Immature natural killer cell (primary cell): ENCODE measurements around the gene CHST5. TPM values are rescaled to one million over a fixed set of nuclear protein-coding genes. Genes with fewer than 3 reads are reported as not detected.
"Not testable (repeated sequence)": the region's sequence is repeated elsewhere in the genome, so short reads cannot be mapped to it uniquely, and the experiment has no call there.

ENCODE experiments used
- DNase-seq, 3 donors: peaks; one replicate each; pipeline ENCODE4 v3.0.0; 2022; ENCODE audit warnings: mixed read lengths in 1 of 3
- H3K27ac Mint-ChIP-seq, 6 donors: one replicate each; pipeline ENCODE4 v1.8.0; 2020; ENCODE audit warnings: mixed read lengths in 6 of 6, mild to moderate bottlenecking in 5 of 6, inconsistent platforms in 4 of 6, moderate library complexity in 3 of 6
- H3K27me3 Mint-ChIP-seq, 3 donors: one replicate each; pipeline ENCODE4 v1.8.0; 2020 to 2021; ENCODE audit warnings: low read depth in 3 of 3, mild to moderate bottlenecking in 3 of 3, mixed read lengths in 3 of 3, moderate library complexity in 3 of 3, inconsistent platforms in 1 of 3
- H3K36me3 Mint-ChIP-seq, 3 donors: one replicate each; pipeline ENCODE4 v1.8.0; 2020; ENCODE audit warnings: mixed read lengths in 3 of 3, inconsistent platforms in 2 of 3, mild to moderate bottlenecking in 2 of 3
- H3K4me1 Mint-ChIP-seq, 2 donors: one replicate each; pipeline ENCODE4 v1.8.0; 2020; ENCODE audit warnings: inconsistent platforms in 2 of 2, mild to moderate bottlenecking in 2 of 2, mixed read lengths in 2 of 2, moderate library complexity in 1 of 2
- H3K4me3 Mint-ChIP-seq, 5 donors: one replicate each; pipeline ENCODE4 v1.8.0; 2020; ENCODE audit warnings: mild to moderate bottlenecking in 5 of 5, mixed read lengths in 5 of 5, inconsistent platforms in 3 of 5, moderate library complexity in 3 of 5
- H3K9me3 Mint-ChIP-seq, 6 donors: one replicate each; pipeline ENCODE4 v1.8.0; 2020; ENCODE audit warnings: mild to moderate bottlenecking in 6 of 6, mixed read lengths in 6 of 6, inconsistent platforms in 4 of 6, moderate library complexity in 3 of 6
- polyA plus RNA-seq, 3 donors: library from polyadenylated mRNA; unstranded; fragments of 300-500 nt; fragmentation: Illumina TruSeq; gene quantifications; one replicate each; pipeline ENCODE4 v1.2.3, GENCODE V29; 2021

The CHST5 gene
- polyA plus RNA-seq, 3 donors from 2014 or later: not detected

DNA sequence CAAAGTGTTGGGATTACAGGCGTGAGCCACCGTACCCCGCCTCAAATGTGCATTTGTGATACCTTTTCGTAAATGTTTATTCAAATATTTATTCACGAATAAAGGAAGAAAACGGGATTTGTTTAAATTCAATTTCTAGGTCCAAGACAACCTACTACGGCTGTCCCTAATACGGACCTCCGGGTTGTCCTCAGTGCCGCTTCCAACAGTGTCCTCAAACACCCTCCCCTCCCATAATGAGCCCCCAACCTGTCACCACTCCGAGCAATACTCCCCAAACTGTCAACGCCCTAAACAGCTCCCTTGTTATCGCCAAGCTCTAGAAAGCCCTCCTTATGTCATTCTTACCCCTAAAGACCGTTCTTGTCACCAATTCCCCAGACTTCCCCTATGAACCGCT is 29.7 kb upstream of the CHST5 start:
- Mint-ChIP-seq H3K9me3 (no peaks in the 10 kb centered on the region), H3K27ac (peak overlapping the region; percentile 78 to 99 (median 97)), H3K27me3 (peaks cover 6 to 15% (median 8%) of the 10 kb centered on the region in 3 donors), H3K36me3 (no peaks in the 10 kb centered on the region), H3K4me1 (peaks cover 32 to 47% of the 10 kb centered on the region in 2 donors), H3K4me3 (peak overlapping the region; percentile 89 to 100 (median 96))
- DNase-seq: no peak

DNA sequence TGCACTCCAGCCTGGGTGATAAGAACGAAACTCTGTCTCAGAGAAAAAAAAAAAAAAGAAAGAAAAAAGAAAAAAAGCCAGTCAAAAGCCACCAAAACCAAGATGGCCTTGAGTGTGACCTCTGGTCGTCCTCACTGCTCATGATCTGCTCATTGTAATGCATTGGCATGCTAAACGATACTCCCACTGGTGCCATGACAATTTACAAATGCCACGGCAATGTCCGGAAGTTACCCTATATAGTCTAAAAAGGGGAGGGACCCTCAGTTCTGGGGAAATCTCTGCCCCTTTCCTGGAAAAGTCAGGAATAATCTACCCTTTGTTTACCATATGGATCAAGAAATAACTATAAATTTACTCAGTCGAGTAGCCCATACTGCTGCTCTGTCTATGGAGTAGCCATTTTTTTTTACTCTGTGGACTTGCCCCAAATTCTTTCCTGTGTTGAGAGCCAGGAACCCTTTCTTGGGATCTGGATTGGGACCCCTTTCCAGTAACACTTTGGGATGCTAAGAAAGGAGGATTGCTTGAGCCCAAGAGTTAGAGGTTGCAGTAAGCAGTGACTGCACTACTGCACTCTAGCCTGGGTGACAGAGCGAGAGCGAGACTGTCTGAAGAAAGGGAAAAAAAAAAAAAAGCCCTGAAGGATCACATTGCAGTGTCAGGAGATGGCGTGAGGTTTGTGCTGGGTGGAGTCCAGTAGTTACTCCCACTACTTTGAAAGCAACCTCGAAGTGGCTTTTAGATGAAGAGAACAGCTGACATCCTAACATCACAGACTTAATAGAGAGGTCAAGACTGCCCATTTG is 23.9 kb upstream of the CHST5 start:
- no peaks in the 10 kb centered on the region for H3K9me3 Mint-ChIP-seq
- peaks cover 5 to 14% (median 11%) of the 10 kb centered on the region in 3 donors for H3K27me3 Mint-ChIP-seq
- no peaks in the 10 kb centered on the region for H3K36me3 Mint-ChIP-seq
- DNase-seq: no peak
- H3K4me3 Mint-ChIP-seq: no peak overlapping the region
- H3K27ac Mint-ChIP-seq: no peak overlapping the region
- peaks cover 12 to 15% of the 10 kb centered on the region in 2 donors for H3K4me1 Mint-ChIP-seq

DNA sequence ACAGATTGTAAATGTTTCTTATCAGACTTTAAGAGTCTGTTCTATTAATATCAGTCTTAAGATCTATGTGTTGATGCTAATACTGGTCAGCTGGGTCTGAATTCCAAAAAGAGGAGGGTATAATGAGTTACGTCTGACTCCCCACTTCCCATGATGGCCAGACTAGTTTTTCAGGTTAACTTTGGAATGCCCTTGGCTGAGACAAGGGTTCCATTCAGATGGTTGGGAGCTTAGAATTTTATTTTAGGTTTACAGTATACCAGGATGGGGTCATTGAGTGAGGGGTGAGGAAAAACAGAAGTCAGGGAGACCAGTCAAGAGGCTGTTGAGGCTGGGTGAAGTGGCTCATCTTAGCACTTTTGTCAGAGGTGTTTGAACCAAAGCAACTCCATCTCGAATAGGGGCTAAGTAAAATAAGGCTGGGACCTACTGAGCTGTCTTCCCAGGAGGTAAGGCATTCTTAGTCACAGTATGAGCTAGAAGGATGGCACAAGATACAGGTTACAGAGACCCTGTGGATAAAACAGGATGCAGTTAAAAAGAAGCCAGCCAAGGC is 23.0 kb upstream of the CHST5 start:
- no peak overlapping the region for H3K4me3 Mint-ChIP-seq
- H3K27me3 Mint-ChIP-seq: peaks cover 5 to 12% (median 10%) of the 10 kb centered on the region in 3 donors
- DNase-seq: no peak
- peaks cover 12 to 14% of the 10 kb centered on the region in 2 donors for H3K4me1 Mint-ChIP-seq
- no peaks in the 10 kb centered on the region for H3K36me3 Mint-ChIP-seq
- no peaks in the 10 kb centered on the region for H3K9me3 Mint-ChIP-seq
- H3K27ac Mint-ChIP-seq: no peak overlapping the region

DNA sequence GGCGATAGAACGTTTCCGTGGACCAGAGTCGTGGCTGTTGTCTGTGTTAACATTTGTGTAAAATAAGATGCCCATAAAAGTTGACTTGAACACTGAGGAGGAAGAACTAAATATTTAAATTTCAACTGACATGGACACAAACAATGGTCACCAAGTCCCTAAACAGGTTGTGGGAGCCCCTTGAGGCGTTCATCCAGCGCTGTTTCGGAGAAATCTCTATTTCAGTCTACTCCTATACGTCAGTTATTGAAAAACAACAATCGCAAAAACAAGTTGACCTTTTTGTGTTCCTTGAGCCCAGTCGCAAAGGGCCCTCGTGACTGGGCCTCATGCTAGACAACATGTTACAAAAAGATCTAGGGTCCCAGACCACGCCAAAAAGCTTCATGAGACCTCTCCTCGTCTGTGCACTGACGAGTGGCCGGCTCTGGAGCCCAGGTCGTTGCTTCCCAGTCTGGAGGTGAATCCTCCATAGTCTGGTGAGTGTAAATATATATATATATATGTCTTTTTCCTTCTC is 20.6 kb upstream of the CHST5 start:
- H3K4me1 Mint-ChIP-seq: peaks cover 12 to 14% of the 10 kb centered on the region in 2 donors
- H3K9me3 Mint-ChIP-seq: no peaks in the 10 kb centered on the region
- peak overlapping the region; percentile 84 to 91 (median 90) for H3K4me3 Mint-ChIP-seq
- H3K27ac Mint-ChIP-seq: peak overlapping the region; percentile 76 to 97 (median 89)
- peaks cover 5 to 10% (median 8%) of the 10 kb centered on the region in 3 donors for H3K27me3 Mint-ChIP-seq
- DNase-seq: no peak
- H3K36me3 Mint-ChIP-seq: no peaks in the 10 kb centered on the region

DNA sequence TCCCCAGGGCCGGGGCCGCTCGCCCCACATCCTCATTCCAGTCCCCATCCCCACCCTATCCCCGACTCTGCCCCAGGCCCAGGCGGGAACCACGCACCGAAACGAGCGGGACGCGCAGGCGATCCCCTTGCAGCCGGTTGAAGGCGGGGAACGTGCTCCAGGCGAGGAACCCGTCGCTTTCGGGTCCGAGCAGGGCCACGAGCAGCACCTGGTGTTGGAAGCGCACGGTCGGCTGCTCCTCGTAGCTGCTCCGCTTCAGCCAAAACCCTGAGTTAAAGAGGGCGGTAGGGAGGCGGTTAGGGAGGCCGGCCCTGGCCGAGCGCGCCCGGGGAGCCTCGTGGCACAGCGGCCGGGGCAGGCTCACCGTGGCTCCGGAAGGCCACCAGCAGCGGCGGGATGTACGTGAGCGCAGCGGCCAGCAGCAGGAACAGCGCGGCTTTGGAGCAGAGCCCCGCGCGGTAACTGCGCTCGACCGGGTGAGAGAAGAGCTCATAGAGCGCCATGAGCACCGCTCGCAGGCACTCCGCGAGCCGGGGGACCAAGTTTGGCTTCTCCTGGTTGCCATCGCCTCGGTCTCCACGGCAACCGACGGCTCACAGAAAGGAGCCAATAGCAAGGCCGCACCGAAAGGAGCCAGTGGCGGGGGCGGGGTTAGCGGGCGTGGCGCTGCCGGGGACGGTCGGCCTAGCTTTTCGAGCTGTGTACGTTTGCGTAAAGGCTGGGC is 20.0 kb upstream of the CHST5 start, which contains the start of gene TMEM231:
Gene TMEM231, minus strand, starts transcription at position 546 of the 724 bp plus-strand sequence. Its CDS starts 43 bp downstream, at position 503.
- H3K4me3 Mint-ChIP-seq: peak within 1 kb of the TSS; percentile 84 to 91 (median 90)
- no peaks in the 10 kb centered on the region for H3K9me3 Mint-ChIP-seq
- peaks cover 12 to 14% of the 10 kb centered on the region in 2 donors for H3K4me1 Mint-ChIP-seq
- peaks cover 5 to 9% (median 8%) of the 10 kb centered on the region in 3 donors for H3K27me3 Mint-ChIP-seq
- peak; percentile 91 to 93 (median 91) for DNase-seq
- H3K27ac Mint-ChIP-seq: peak within 1 kb of the TSS; percentile 76 to 97 (median 89)
- H3K36me3 Mint-ChIP-seq: no peaks in the 10 kb centered on the region

DNA sequence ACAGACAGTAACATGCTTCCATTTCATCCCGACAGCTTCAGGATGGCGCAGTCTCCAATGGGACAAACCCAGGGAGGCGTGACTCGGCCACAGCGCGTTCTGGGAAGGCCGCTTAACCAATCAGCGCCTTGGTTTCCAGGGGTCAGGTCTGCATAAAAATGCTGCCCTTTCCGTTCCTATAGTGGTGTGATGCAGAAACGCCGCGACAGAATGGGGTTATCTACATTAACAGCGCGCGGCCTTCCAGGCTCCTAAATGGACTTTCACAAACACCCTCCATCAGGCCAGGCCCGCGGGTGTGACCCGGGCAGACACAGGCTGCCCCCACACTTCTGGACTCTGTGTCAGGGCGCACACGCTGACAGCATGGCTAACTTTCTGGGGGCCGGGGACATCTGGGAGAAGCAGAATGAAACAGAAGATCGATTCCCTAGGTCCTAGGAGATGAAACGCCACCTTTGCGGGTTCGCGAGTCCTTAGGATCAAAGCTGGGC is 19.4 kb upstream of the CHST5 start:
- H3K27ac Mint-ChIP-seq: peak overlapping the region; percentile 9 to 94 (median 81)
- peak overlapping the region; percentile 84 to 91 (median 90) for H3K4me3 Mint-ChIP-seq
- no peaks in the 10 kb centered on the region for H3K9me3 Mint-ChIP-seq
- H3K36me3 Mint-ChIP-seq: no peaks in the 10 kb centered on the region
- peaks cover 5 to 9% (median 8%) of the 10 kb centered on the region in 3 donors for H3K27me3 Mint-ChIP-seq
- DNase-seq: peak in 1 of 3 donors; percentile 6
- peaks cover 12 to 14% of the 10 kb centered on the region in 2 donors for H3K4me1 Mint-ChIP-seq

DNA sequence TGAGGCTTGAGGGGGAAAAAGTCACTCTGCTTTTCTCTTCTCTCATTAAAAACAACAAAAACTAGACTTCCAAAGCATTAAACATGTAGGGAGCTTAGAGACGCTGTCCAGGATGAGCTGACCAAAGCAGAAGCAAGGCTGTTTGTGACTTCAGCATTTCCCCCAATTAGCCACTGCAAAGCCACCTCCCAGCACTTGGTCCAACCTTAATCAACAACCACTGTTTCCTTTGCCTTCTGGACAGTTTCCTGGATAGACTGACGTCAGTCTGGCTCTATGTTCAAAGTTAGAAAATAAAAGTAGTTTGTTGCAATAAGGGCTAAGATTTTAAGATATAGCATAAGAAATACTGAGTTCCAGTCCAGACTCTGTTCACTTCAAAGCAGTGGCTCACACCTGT is 17.0 kb upstream of the CHST5 start:
- Mint-ChIP-seq H3K27me3 (peaks cover 5 to 10% (median 9%) of the 10 kb centered on the region in 3 donors), H3K27ac (no peak overlapping the region), H3K4me3 (no peak overlapping the region), H3K4me1 (peaks cover 12 to 14% of the 10 kb centered on the region in 2 donors), H3K36me3 (no peaks in the 10 kb centered on the region), H3K9me3 (no peaks in the 10 kb centered on the region)
- no peak for DNase-seq

DNA sequence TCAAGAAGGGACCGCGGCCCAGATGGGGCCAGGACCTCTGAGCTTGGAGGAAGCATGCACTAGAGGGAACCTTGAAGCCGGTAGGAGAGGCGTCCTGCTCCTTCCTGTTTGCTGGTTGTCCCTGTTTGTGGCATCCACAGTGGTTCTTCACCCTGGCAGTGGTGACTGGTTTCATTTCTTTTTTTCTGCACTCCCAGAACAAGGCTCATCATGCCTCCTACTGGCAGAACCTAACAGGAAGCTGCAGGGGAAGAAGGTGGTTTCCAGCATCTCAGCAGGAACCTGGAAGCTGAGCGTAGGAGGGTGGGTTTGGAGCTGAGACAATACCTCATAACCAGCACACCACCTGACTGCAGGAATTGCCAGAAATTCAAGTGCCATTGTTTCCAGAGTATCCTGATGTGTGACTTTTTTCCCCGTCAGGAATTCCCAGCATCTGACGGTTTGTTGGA is 14.3 kb upstream of the CHST5 start:
- Mint-ChIP-seq H3K27ac (no peak overlapping the region), H3K4me1 (peaks cover 2% of the 10 kb centered on the region in 2 donors), H3K9me3 (no peaks in the 10 kb centered on the region), H3K27me3 (peaks cover 1 to 10% (median 5%) of the 10 kb centered on the region in 3 donors), H3K4me3 (no peak overlapping the region), H3K36me3 (no peaks in the 10 kb centered on the region)
- no peak for DNase-seq

DNA sequence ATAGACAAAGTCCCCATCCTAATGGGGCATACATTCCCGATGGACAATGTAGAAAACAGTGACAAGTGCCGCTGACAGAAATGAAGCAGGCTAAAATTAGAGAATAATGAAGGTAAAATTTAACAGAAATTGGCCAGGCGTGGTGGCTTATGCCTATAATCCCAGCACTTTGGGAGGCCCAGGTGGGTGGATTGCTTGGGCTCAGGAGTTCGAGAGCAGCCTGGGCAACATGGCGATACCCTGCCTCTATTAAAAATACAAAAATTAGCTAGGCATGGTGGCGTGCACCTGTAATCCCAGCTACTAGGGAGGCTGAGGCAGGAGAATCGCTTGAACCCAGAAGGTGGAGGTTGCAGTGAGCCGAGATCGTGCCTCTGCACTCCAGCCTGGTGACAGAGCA is 12.5 kb upstream of the CHST5 start:
- not testable (repeated sequence) for H3K27ac Mint-ChIP-seq, DNase-seq, H3K4me3 Mint-ChIP-seq, H3K9me3 Mint-ChIP-seq, H3K4me1 Mint-ChIP-seq, H3K36me3 Mint-ChIP-seq
- peaks cover 1 to 10% (median 7%) of the 10 kb centered on the region in 3 donors for H3K27me3 Mint-ChIP-seq

DNA sequence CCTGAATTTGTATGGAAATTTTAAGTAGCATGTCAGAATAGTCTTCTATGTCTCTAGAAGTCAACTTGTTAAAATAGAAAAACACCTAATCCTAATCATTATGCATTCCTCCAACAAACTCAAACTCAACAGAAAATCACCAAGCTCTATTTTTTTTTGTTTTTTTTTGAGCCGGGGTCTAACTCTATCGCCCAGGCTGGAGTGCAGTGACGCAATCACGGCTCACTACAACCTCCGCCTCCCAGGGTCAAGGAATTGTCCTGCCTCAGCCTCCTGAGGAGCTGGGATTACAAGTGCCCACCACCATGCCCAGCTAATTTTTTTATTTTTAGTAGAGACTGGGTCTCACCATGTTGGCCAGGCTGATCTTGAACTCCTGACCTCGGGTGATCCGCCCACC is 10.4 kb upstream of the CHST5 start:
- Mint-ChIP-seq H3K27ac (no peak overlapping the region), H3K4me3 (no peak overlapping the region), H3K27me3 (peaks cover 0 to 5% (median 2%) of the 10 kb centered on the region in 3 donors), H3K4me1 (no peaks in the 10 kb centered on the region), H3K36me3 (no peaks in the 10 kb centered on the region), H3K9me3 (no peaks in the 10 kb centered on the region)
- DNase-seq: no peak

DNA sequence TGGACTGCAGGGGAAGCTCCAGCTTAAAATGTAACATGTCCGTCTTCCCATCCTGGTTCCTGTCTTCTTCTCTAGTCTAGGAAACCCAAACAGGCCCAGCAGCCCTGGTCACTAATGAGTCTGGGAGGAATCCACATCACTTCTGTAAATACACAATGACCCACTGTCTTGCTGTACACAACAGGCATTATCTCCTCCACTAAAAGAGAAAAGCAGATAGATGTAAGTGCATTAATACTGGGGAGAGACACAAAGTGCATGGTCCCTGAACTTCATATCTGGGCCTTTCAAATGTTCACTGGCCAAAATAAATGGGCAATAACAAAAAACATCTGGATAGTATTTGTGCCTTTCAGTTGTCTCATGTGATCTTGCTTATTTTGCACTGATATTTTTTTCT is 10.0 kb upstream of the CHST5 start:
- H3K4me1 Mint-ChIP-seq, H3K27me3 Mint-ChIP-seq, H3K9me3 Mint-ChIP-seq, H3K4me3 Mint-ChIP-seq, DNase-seq, H3K27ac Mint-ChIP-seq, H3K36me3 Mint-ChIP-seq: not testable (repeated sequence)

DNA sequence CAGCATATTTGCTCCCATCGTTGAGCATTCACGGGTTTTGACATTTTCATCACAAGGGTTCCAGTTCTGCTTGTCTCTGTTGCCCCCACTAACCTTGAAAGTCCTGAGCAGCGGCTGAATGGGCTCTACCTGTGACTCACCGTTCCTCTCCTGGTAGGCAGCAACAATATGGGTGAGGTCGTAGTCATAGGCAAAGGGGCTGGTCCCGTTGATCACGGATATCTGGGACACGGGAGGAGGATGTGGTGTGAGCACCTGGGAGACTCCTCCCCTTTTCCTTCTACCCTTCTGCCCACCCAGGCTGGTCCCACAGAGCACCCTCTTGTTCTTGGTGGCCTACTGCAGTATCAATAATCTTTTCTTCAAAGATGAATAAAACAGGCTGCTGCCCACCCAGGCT is 6.6 kb upstream of the CHST5 start:
- not testable (repeated sequence) for H3K27me3 Mint-ChIP-seq, H3K4me1 Mint-ChIP-seq, H3K36me3 Mint-ChIP-seq, DNase-seq, H3K4me3 Mint-ChIP-seq, H3K27ac Mint-ChIP-seq, H3K9me3 Mint-ChIP-seq

DNA sequence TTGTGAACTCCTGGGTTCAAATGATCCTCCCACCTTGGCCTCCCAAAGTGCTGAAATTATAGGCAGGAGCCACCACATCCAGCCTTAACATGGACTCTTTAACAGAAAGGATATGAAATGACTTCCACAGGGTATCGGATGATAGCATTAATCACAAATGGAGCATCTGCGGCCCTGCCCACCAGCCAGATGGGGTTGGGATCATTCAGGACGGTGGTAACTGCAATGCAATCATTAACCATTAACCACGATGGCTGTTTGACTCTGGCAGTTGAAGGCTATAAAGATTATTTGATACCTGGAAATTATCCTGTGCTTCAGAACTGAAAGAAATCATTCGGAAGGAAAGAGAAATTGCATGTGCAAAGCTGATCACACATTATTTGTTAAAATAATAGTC is 5.3 kb upstream of the CHST5 start:
- H3K4me1 Mint-ChIP-seq: no peaks in the 10 kb centered on the region
- DNase-seq: no peak
- no peak overlapping the region for H3K4me3 Mint-ChIP-seq
- peaks cover 0 to 2% (median 0%) of the 10 kb centered on the region in 3 donors for H3K27me3 Mint-ChIP-seq
- H3K27ac Mint-ChIP-seq: no peak overlapping the region
- H3K9me3 Mint-ChIP-seq: no peaks in the 10 kb centered on the region
- no peaks in the 10 kb centered on the region for H3K36me3 Mint-ChIP-seq
